Measurements from ENCODE around the gene DIS3L2.

DNA sequence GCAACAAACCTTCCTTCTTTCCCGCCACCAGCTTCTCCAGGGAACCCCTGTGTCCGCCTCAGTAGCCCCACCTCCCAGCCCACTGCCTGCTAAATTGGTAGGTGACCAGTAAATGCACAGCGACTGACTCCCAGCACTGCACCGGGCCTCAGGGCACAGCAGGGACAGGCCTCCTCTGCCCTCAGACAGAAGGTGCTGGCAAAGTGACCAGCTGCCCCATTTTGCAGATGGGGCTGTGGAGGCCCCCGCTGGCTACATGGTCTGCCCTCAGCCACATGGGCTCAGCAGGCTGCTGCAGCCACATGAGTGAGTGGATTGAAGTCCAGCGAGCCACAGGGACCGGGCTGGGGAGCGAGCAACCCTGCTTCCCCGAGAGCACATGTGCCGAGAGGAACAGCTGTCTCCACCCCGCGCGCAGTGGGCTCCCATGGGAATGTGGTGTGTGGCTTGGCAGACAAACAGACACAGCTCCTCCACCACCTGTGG, 27.6 kb upstream of the DIS3L2 start:
- TF ChIP-seq CTCF (IDR thresholded peaks at IDR 0.05 in 8 of 11, conservative IDR thresholded peaks at IDR 0.05 in 3 of 11) (no peak), POLR2AphosphoS5 (IDR thresholded peaks at IDR 0.05) (no peak)
